Breast epithelium (tissue), 3 donors: ENCODE measurements around the gene CALN1.

Source experiments
- CTCF ChIP-seq, 3 donors: fragments of 450-650 bp; IDR thresholded peaks; one replicate each; pipeline ENCODE4 v1.5.1; 2016 to 2017; ENCODE audit warnings: antibody characterized with exemption in 3 of 3, mild to moderate bottlenecking in 3 of 3, moderate library complexity in 3 of 3
- POLR2A ChIP-seq: fragments of 450-650 bp; IDR thresholded peaks from one replicate; pipeline ENCODE4 v1.6.1; 2016; ENCODE audit warnings: antibody characterized with exemption, mild to moderate bottlenecking, moderate library complexity
- POLR2AphosphoS5 ChIP-seq, 3 donors: sonication (generic); formaldehyde crosslinking; IDR thresholded peaks; one replicate each; pipeline ENCODE4 v1.6.1; 2017; ENCODE audit warnings: antibody characterized with exemption in 3 of 3

DNA sequence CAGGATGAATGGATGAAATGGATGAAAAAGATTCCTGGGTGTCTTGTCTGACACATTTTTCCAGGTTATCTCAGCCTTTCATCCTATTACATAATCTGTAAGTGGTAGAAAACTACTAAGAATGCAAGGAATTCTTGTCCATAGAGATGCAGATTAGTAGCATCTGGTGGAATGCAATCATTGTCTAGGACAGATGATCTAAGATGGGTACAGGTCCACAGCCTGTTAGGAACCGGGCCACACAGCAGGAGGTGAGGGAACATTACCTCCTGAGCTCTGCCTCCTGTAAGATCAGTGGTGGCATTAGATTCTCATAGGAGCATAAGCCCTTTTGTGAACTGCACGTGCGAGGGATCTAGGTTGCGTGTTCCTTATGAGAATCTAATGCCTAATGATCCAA is 225.0 kb downstream of the CALN1 start:
- TF ChIP-seq CTCF (IDR thresholded peaks at IDR 0.05) (no peak), POLR2A (no peak), POLR2AphosphoS5 (IDR thresholded peaks at IDR 0.05) (no peak)
